ENCODE results near the gene CNN3. TPM values are rescaled to one million over a fixed set of nuclear protein-coding genes. Genes with fewer than 3 reads are reported as not detected.

CNN3 gene
- total RNA-seq, 2 donors from 2014 or later = 275 to 308 TPM

DNA sequence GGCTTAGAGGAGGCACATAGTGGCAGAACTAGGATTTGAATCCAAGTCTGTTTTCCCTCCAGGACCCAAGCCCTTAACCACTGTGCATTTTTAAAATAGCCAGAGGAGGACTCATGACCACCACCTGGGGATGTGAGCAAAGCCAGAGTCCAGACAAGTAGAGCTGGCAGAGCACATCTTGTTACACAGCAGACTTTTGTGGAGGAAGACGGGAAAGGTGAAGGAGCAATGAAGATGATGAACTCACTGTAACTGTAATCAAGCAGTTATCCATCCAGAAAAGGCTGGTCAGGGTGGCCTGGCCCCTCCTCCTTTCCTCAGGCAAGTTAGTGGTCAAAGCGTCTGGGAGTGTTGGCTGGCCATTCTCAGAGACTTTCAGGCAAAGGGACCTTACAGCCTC lies 55.9 kb downstream of the CNN3 start:
- Mint-ChIP-seq H3K36me3 (ENCODE audit: low read depth) (no peaks in the 10 kb centered on the region), H3K4me1 (peaks cover 4% of the 10 kb centered on the region), H3K27me3 (ENCODE audit: insufficient read depth) (no peaks in the 10 kb centered on the region), H3K9me3 (no peaks in the 10 kb centered on the region), H3K27ac (no peak overlapping the region), H3K4me3 (no peak overlapping the region)
- Histone ChIP-seq H3K4me1 (ENCODE audit: control insufficient read depth, insufficient read depth, low read length) (peaks cover 4% of the 10 kb centered on the region), H3K4me3 (ENCODE audit: low read length) (no peak overlapping the region), H3K9ac (ENCODE audit: extremely low read depth, low read length, poor library complexity, severe bottlenecking) (no peak overlapping the region), H3K27me3 (ENCODE audit: control insufficient read depth, insufficient read depth, low read length, poor library complexity, severe bottlenecking) (no peaks in the 10 kb centered on the region), H3K27ac (ENCODE audit: low read depth, low read length) (no peak overlapping the region), H3K9me3 (ENCODE audit: control insufficient read depth, low read length) (no peaks in the 10 kb centered on the region), H3K36me3 (ENCODE audit: control insufficient read depth, insufficient read depth, low read length) (no peaks in the 10 kb centered on the region)
- WGBS, 2 experiments (ENCODE audit: insufficient coverage in 1 of 2, insufficient read length in 1 of 2) = 77 to 89% methylated on average over 2 of the region's 2 CpGs
- no peak for DNase-seq
- TF ChIP-seq, protein P1, sequence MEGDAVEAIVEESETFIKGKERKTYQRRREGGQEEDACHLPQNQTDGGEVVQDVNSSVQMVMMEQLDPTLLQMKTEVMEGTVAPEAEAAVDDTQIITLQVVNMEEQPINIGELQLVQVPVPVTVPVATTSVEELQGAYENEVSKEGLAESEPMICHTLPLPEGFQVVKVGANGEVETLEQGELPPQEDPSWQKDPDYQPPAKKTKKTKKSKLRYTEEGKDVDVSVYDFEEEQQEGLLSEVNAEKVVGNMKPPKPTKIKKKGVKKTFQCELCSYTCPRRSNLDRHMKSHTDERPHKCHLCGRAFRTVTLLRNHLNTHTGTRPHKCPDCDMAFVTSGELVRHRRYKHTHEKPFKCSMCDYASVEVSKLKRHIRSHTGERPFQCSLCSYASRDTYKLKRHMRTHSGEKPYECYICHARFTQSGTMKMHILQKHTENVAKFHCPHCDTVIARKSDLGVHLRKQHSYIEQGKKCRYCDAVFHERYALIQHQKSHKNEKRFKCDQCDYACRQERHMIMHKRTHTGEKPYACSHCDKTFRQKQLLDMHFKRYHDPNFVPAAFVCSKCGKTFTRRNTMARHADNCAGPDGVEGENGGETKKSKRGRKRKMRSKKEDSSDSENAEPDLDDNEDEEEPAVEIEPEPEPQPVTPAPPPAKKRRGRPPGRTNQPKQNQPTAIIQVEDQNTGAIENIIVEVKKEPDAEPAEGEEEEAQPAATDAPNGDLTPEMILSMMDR (conservative IDR thresholded peaks at IDR 0.05) = no peak

DNA sequence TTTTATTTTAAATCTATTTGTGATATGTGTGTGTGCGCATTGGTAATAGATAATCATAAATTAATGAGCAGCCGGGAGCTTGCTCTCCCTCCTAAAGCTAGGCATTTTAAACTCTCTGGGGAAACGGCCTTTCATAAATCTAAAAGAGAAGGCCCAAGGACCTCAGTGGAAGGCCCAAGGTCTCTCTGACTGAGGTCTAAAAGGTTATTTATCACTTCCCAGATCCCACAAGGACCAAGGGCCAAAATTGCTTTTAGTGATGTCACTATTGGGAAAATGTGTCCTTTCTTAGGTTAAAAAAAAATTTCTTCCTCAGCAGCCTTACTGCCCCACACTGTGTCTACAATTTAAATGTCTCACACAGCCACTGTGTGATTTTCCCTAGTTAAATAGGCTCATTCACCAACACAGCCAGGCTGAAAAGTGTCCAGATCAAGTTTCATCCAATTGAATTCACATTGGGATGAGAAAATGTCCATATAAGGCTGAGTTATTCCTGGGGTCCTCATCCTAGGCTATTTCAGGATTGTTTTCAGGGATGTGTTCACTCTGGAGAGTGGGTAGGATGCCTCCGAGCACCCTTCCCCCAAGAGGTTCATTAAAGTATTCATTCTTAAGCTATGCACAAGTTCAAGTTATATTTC lies 60.6 kb downstream of the CNN3 start:
- Histone ChIP-seq H3K27me3 (ENCODE audit: control insufficient read depth, insufficient read depth, low read length, poor library complexity, severe bottlenecking) (no peaks in the 10 kb centered on the region), H3K9ac (ENCODE audit: extremely low read depth, low read length, poor library complexity, severe bottlenecking) (no peak overlapping the region), H3K4me1 (ENCODE audit: control insufficient read depth, insufficient read depth, low read length) (peaks cover 4% of the 10 kb centered on the region), H3K27ac (ENCODE audit: low read depth, low read length) (peak overlapping the region; percentile 82), H3K36me3 (ENCODE audit: control insufficient read depth, insufficient read depth, low read length) (no peaks in the 10 kb centered on the region), H3K4me3 (ENCODE audit: low read length) (no peak overlapping the region), H3K9me3 (ENCODE audit: control insufficient read depth, low read length) (no peaks in the 10 kb centered on the region)
- Mint-ChIP-seq H3K36me3 (ENCODE audit: low read depth) (no peaks in the 10 kb centered on the region), H3K27me3 (ENCODE audit: insufficient read depth) (no peaks in the 10 kb centered on the region), H3K4me3 (no peak overlapping the region), H3K27ac (peak overlapping the region; percentile 40), H3K4me1 (peaks cover 27% of the 10 kb centered on the region), H3K9me3 (no peaks in the 10 kb centered on the region)
- 90 to 93% methylated on average over 4 of the region's 4 CpGs for WGBS, 2 experiments (ENCODE audit: insufficient coverage in 1 of 2, insufficient read length in 1 of 2)
- DNase-seq = peak; percentile 36
- TF ChIP-seq, protein P1 (conservative IDR thresholded peaks at IDR 0.05) = no peak

GRCh38 chr1:94865360-94865759 lies 61.5 kb downstream of the CNN3 start:
- peak overlapping the region; percentile 14 for H3K27ac Mint-ChIP-seq
- no peaks in the 10 kb centered on the region for H3K36me3 Mint-ChIP-seq (ENCODE audit: low read depth)
- H3K4me3 Mint-ChIP-seq = no peak overlapping the region
- no peaks in the 10 kb centered on the region for H3K9me3 Mint-ChIP-seq
- no peak overlapping the region for H3K9ac ChIP-seq (ENCODE audit: extremely low read depth, low read length, poor library complexity, severe bottlenecking)
- peaks cover 27% of the 10 kb centered on the region for H3K4me1 Mint-ChIP-seq
- H3K9me3 ChIP-seq (ENCODE audit: control insufficient read depth, low read length) = no peaks in the 10 kb centered on the region
- no peaks in the 10 kb centered on the region for H3K27me3 ChIP-seq (ENCODE audit: control insufficient read depth, insufficient read depth, low read length, poor library complexity, severe bottlenecking)
- no peak for DNase-seq
- no peak overlapping the region for H3K4me3 ChIP-seq (ENCODE audit: low read length)
- H3K4me1 ChIP-seq (ENCODE audit: control insufficient read depth, insufficient read depth, low read length) = peaks cover 4% of the 10 kb centered on the region
- H3K36me3 ChIP-seq (ENCODE audit: control insufficient read depth, insufficient read depth, low read length) = no peaks in the 10 kb centered on the region
- TF ChIP-seq, protein P1 (conservative IDR thresholded peaks at IDR 0.05) = no peak
- 91 to 100% methylated on average over 2 to 4 of the region's 4 CpGs for WGBS, 2 experiments (ENCODE audit: insufficient coverage in 1 of 2, insufficient read length in 1 of 2)
- peak overlapping the region; percentile 47 for H3K27ac ChIP-seq (ENCODE audit: low read depth, low read length)
- no peaks in the 10 kb centered on the region for H3K27me3 Mint-ChIP-seq (ENCODE audit: insufficient read depth)

All from endodermal cell (in vitro differentiated cells).